Neuron (in vitro differentiated cells): Measurements from ENCODE around the gene TBCB.
A peak's percentile ranks its signal among the peaks of the same experiment; 100 is the strongest.
"Not testable (repeated sequence)": the region's sequence is repeated elsewhere in the genome, so short reads cannot be mapped to it uniquely, and the experiment has no call there.

Source experiments
- H2AFZ ChIP-seq: one replicate; pipeline ENCODE4 v1.6.1; 2013; ENCODE audit warnings: low read depth, mild to moderate bottlenecking, inconsistent platforms, low read length, moderate library complexity
- H3K27me3 ChIP-seq: one replicate; pipeline ENCODE4 v1.6.1; 2013; ENCODE audit warnings: low read length; ENCODE audit not compliant: insufficient read depth
- H3K36me3 ChIP-seq: one replicate; pipeline ENCODE4 v1.6.1; 2013; ENCODE audit warnings: low read length; ENCODE audit not compliant: insufficient read depth
- H3K4me1 ChIP-seq: one replicate; pipeline ENCODE4 v1.6.1; 2013; ENCODE audit warnings: low read length; ENCODE audit not compliant: insufficient read depth
- H3K4me3 ChIP-seq: 2 replicates; pipeline ENCODE4 v1.5.1; 2013; ENCODE audit warnings: mild to moderate bottlenecking, low read length, moderate library complexity
- H3K9me3 ChIP-seq: one replicate; pipeline ENCODE4 v1.6.1; 2013; ENCODE audit warnings: low read length

TBCB gene

GRCh38 chr19:36128392-36128736 lies 13.1 kb downstream of the TBCB start:
- peaks cover 6% of the 10 kb centered on the region for H3K4me1 ChIP-seq
- H3K9me3 ChIP-seq = no peaks in the 10 kb centered on the region
- peak overlapping the region; percentile 90 for H2AFZ ChIP-seq
- peaks cover 19% of the 10 kb centered on the region for H3K36me3 ChIP-seq
- H3K4me3 ChIP-seq = peak overlapping the region; percentile 63
- no peaks in the 10 kb centered on the region for H3K27me3 ChIP-seq

- H2AFZ ChIP-seq, H3K9me3 ChIP-seq, H3K27me3 ChIP-seq, H3K36me3 ChIP-seq, H3K4me3 ChIP-seq, H3K4me1 ChIP-seq: not testable (repeated sequence)
Measured at GRCh38 chr19:36131221-36131620, 16.0 kb downstream of the TBCB start.

DNA sequence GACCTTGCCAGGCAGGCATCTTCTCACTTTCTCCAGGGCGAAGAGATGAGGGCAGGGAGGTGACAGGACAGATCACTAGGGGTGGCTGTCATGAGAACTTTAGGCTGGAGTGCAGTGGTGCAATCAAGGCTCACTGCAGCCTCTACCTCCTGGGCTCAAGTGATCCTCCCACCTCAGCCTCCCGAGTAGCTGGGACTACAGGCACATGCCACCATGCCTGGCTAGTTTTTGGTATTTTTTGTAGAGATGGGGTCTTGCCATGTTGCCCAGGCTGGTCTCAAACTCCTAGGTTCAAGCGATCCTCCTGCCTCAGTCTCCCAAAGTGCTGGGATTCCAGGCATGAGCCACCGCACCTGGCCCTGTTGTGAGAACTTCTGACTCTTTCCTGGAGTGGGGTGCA lies 19.6 kb downstream of the TBCB start:
- not testable (repeated sequence) for H3K4me1 ChIP-seq, H2AFZ ChIP-seq, H3K36me3 ChIP-seq, H3K9me3 ChIP-seq, H3K27me3 ChIP-seq, H3K4me3 ChIP-seq

- Histone ChIP-seq H2AFZ (no peak overlapping the region), H3K9me3 (no peaks in the 10 kb centered on the region), H3K4me3 (no peak overlapping the region), H3K4me1 (peaks cover 4% of the 10 kb centered on the region), H3K27me3 (no peaks in the 10 kb centered on the region), H3K36me3 (no peaks in the 10 kb centered on the region)
Measured at GRCh38 chr19:36136964-36137686, 21.9 kb downstream of the TBCB start.

GRCh38 chr19:36139120-36139472 lies 23.8 kb downstream of the TBCB start:
- Histone ChIP-seq H2AFZ (peak overlapping the region; percentile 19), H3K4me1 (peaks cover 4% of the 10 kb centered on the region), H3K27me3 (no peaks in the 10 kb centered on the region), H3K36me3 (peaks cover 11% of the 10 kb centered on the region), H3K4me3 (peak overlapping the region; percentile 90), H3K9me3 (no peaks in the 10 kb centered on the region)

DNA sequence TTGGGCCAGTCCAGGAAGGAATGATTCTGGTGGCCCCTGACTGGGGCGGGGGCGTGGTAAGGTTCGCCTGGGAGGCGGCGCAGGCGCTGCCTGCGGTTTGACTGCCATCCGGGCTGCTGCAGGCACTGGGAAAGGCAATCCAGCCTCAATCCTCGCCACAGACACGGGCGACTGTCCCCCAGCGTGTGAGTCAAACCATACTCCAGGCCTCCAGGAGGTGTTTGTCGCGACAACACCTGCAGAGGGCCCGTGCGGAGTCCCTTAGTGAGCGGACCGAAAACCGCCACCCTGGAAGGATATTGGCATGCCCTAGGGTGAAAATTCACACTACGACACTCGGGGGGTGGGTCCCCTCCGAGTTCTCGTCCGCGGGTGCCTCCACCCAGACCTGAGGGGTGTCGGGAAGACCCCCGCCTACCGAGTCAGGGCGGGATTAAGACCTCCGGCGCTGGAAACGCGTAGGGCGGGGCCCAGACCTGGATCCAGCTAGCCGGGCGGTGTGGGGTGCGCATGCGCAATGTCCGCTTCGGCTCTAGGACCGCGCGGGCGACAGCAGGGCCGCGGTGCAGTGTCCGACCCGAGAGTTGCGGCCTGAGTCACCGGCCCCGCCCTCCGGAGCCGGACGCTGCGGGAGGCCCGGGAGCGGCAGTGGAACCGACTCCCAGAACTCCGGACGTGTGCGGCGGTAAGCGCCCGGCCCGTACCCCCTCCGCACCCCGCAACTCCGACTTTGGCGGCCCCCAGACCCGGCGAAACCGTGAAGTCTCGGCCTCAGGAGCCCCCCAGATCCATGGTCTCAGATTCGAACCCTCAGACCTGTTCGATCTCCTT lies 24.4 kb downstream of the TBCB start, which contains the start of gene CAPNS1:
Gene CAPNS1, plus strand, starts transcription at position 594 of the 831 bp plus-strand sequence. CDS start 946 bp downstream, outside the sequence.
- H3K9me3 ChIP-seq = no peaks in the 10 kb centered on the region
- no peaks in the 10 kb centered on the region for H3K27me3 ChIP-seq
- peaks cover 17% of the 10 kb centered on the region for H3K36me3 ChIP-seq
- peak within 1 kb of the TSS; percentile 90 for H3K4me3 ChIP-seq
- peak within 1 kb of the TSS; percentile 19 for H2AFZ ChIP-seq
- H3K4me1 ChIP-seq = peaks cover 4% of the 10 kb centered on the region

DNA sequence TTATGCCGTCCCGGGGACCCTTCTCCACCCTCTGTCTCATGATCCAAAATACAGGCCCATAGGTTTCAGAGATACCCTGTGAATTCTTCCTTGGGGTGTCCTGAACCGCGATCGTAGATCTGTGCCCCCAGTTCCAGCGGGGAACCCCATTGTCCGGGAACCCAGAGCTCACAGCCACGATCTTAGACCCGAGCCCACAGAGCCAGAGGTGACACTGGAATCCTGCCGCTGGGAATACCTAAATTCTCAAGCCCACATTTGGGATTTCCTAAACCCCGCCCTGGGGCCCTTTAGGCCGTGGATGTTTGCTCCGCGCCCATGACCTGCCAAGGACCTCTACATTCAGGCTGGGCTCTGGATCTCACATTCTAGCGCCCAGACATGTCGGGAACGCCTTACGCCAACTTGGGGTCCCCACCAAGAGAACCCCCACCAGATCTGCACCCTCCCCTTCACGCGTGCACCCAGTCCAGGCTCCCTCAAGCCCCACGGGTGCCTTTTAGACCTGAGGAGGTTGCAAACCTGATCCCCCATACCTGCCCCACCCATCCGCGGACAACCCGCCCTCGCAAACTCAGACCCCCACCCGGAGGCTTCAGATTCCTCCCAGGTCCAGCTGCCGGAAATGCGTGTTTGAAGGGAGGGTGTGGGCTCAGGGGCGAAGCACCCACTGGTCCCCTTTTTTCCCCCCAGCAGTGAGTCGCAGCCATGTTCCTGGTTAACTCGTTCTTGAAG lies 25.2 kb downstream of the TBCB start:
- Histone ChIP-seq H2AFZ (peak overlapping the region; percentile 19), H3K36me3 (peaks cover 24% of the 10 kb centered on the region), H3K4me3 (peak overlapping the region; percentile 90), H3K9me3 (no peaks in the 10 kb centered on the region), H3K27me3 (no peaks in the 10 kb centered on the region), H3K4me1 (peaks cover 4% of the 10 kb centered on the region)

GRCh38 chr19:36141039-36141927 lies 26.0 kb downstream of the TBCB start:
- peaks cover 4% of the 10 kb centered on the region for H3K4me1 ChIP-seq
- peaks cover 32% of the 10 kb centered on the region for H3K36me3 ChIP-seq
- H3K9me3 ChIP-seq = no peaks in the 10 kb centered on the region
- H2AFZ ChIP-seq = no peak overlapping the region
- peak overlapping the region; percentile 90 for H3K4me3 ChIP-seq
- H3K27me3 ChIP-seq = no peaks in the 10 kb centered on the region

DNA sequence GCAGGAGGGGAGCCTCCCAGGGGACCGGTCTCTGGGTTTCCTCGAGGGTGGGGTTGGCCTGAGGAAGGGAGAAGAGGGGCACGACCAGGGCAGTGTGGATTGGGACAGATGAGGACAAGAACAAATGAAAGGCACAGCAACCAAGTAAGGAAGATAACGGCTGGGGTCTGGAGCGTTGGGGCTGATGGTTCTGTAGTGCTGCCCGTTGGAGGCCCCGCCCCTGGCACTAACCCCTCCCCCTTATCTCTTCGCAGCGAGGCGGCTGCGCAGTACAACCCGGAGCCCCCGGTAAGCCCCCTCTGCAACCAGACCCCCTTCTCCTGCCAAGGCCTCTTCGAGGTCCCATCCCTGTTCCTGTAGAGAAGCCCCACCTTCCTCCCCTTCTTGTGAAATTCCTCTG lies 26.8 kb downstream of the TBCB start:
- Histone ChIP-seq H3K36me3 (peaks cover 37% of the 10 kb centered on the region), H3K9me3 (no peaks in the 10 kb centered on the region), H3K4me3 (no peak overlapping the region), H3K4me1 (peaks cover 4% of the 10 kb centered on the region), H3K27me3 (no peaks in the 10 kb centered on the region), H2AFZ (no peak overlapping the region)

DNA sequence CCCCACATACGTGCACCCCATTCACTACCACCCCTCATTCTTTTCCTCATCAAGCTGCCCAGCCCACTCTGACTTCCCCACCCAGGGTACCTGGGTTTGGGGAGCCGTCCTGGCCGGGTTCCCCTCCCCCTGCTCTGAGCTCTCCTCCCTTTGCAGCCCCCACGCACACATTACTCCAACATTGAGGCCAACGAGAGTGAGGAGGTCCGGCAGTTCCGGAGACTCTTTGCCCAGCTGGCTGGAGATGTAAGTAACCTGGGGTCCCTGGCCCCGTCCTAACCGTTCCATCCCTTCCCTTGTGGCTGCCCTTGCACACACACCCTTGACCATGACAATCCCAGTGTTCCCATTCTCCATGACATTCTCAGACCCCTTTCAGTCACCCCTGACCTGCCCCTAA lies 27.2 kb downstream of the TBCB start:
- Histone ChIP-seq H3K36me3 (peaks cover 37% of the 10 kb centered on the region), H3K4me3 (no peak overlapping the region), H2AFZ (no peak overlapping the region), H3K9me3 (no peaks in the 10 kb centered on the region), H3K27me3 (no peaks in the 10 kb centered on the region), H3K4me1 (peaks cover 4% of the 10 kb centered on the region)

DNA sequence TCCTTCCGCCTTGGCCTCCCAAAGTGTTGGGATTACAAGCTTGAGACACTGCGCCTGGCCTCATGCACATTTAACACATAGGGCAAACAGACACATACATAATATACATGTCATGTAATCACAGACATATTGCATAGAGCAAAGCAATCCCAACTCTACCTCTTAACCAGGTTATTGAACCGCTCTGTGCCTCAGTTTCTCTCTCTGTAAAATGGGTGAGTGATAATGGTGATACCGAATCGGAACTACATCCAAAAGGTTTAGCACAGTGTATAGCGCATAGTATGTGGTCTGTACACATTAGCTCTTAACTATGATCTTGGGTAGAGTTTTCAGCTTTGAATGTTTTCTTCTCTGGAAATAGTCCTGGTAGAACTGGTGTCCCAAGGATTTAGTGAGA lies 29.4 kb downstream of the TBCB start:
- Histone ChIP-seq H3K4me3 (no peak overlapping the region), H3K27me3 (no peaks in the 10 kb centered on the region), H3K9me3 (no peaks in the 10 kb centered on the region), H3K36me3 (peaks cover 53% of the 10 kb centered on the region), H3K4me1 (no peaks in the 10 kb centered on the region), H2AFZ (no peak overlapping the region)

GRCh38 chr19:36149673-36150406 lies 34.6 kb downstream of the TBCB start:
- Histone ChIP-seq H3K36me3 (peaks cover 57% of the 10 kb centered on the region), H3K4me3 (no peak overlapping the region), H2AFZ (no peak overlapping the region), H3K9me3 (peaks cover 2% of the 10 kb centered on the region), H3K27me3 (no peaks in the 10 kb centered on the region), H3K4me1 (no peaks in the 10 kb centered on the region)
